ENCODE measurements around the gene ATP6V0D1.

DNA sequence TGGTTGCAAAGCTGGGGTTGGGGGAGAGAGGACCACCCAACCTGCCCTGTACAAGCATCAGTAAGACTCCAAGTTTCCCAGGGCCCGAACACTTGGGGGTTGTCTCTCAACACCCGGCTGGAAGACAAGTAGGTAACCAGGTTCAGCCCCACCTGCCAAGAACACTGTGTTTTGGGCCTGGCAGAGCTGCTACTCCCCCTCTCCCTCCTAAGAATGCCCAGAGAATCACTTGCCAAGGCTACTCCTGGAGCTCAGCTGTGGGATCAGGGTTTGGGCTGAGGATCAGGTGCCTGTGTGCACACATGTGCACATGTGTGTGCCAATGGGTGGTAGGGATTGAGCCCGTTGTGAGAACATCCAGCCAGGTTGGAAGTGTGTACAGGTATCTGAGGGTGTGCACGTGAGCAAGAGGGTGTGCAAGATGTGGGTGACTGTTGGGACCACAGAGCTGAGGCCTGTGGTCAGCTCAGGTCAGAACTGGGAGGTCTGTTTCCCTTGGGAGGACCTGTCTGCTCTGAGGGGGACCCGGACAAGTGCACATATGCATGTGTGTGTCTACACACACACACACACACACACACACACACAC, 47.7 kb downstream of the ATP6V0D1 start:
- TF ChIP-seq, protein P1, sequence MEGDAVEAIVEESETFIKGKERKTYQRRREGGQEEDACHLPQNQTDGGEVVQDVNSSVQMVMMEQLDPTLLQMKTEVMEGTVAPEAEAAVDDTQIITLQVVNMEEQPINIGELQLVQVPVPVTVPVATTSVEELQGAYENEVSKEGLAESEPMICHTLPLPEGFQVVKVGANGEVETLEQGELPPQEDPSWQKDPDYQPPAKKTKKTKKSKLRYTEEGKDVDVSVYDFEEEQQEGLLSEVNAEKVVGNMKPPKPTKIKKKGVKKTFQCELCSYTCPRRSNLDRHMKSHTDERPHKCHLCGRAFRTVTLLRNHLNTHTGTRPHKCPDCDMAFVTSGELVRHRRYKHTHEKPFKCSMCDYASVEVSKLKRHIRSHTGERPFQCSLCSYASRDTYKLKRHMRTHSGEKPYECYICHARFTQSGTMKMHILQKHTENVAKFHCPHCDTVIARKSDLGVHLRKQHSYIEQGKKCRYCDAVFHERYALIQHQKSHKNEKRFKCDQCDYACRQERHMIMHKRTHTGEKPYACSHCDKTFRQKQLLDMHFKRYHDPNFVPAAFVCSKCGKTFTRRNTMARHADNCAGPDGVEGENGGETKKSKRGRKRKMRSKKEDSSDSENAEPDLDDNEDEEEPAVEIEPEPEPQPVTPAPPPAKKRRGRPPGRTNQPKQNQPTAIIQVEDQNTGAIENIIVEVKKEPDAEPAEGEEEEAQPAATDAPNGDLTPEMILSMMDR (IDR thresholded peaks at IDR 0.05 in 8 of 11, conservative IDR thresholded peaks at IDR 0.05 in 3 of 11): no peak
- TF ChIP-seq POLR2AphosphoS5 (IDR thresholded peaks at IDR 0.05) (no peak), POLR2A (IDR thresholded peaks at IDR 0.05) (no peak)
